ENCODE measurements around the gene ASPA.

ASPA gene

DNA sequence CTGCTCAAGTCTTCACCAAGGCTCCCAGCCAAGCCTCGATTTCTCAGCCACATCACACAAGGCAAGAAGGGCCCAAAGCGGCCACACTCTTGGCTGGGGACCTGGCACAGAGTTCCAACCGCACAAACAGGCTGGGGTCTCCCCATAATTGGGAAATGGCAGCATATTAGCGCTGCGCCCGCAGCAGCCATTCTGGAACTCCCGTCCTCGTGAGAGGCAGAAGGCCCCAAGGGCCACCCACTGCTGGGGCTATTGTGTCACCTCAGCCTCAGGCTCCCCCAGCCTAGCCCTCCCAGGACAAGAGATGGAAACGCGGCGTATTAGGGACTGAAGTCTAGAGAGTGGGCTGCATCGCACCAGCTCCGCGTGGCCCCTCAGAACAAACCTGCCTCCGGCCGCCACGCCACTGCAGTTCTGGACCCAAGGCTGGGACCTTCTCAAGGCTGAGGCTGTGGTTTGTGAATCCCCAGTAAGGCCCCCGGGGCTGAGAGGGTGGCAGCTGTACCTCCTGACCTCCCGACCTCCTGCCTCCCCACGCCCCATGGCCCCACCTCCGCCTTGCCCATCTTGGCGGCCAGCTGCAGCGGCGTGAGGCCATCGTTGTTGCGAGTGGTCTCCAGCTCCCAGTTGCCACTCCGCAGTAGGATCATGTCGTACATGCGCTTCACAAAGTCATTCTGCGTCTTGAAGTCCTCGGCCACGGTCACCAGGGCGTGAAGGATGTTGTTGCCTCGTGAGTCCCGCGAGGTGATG, 56.5 kb downstream of the ASPA start:
- CTCF ChIA-PET: no interaction called here
- TF ChIP-seq, protein P1, sequence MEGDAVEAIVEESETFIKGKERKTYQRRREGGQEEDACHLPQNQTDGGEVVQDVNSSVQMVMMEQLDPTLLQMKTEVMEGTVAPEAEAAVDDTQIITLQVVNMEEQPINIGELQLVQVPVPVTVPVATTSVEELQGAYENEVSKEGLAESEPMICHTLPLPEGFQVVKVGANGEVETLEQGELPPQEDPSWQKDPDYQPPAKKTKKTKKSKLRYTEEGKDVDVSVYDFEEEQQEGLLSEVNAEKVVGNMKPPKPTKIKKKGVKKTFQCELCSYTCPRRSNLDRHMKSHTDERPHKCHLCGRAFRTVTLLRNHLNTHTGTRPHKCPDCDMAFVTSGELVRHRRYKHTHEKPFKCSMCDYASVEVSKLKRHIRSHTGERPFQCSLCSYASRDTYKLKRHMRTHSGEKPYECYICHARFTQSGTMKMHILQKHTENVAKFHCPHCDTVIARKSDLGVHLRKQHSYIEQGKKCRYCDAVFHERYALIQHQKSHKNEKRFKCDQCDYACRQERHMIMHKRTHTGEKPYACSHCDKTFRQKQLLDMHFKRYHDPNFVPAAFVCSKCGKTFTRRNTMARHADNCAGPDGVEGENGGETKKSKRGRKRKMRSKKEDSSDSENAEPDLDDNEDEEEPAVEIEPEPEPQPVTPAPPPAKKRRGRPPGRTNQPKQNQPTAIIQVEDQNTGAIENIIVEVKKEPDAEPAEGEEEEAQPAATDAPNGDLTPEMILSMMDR (IDR thresholded peaks at IDR 0.05; ENCODE audit: control extremely low read depth, extremely low read depth, low read depth, missing control alignments): no peak
- POLR2A ChIA-PET: no interaction called here
- DNase-seq (ENCODE audit: extremely low spot score): no peak

DNA sequence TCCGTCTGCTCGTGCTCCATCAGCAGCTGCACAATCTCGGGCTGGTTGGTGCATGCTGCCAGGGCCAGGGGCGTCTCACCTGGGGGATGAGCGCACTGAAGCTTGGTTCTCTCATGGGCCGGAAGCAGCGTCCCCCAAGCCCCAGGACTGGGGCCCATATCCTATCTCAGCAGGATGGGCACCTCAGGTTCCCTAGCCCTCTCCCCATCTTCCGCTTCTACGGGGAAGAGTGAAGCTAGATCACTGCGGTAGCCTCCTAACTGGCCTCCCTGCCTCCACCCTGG, 57.0 kb downstream of the ASPA start:
- CTCF ChIA-PET: interaction anchor here (5.7 kb wide), 1 partner anchor 22 kb away, joined by 37 read pairs; the partner anchor contains the start of gene TRPV3
- POLR2A ChIA-PET: no interaction called here
- DNase-seq (ENCODE audit: extremely low spot score): no peak
- TF ChIP-seq, protein P1 (IDR thresholded peaks at IDR 0.05; ENCODE audit: control extremely low read depth, extremely low read depth, low read depth, missing control alignments): no peak

DNA sequence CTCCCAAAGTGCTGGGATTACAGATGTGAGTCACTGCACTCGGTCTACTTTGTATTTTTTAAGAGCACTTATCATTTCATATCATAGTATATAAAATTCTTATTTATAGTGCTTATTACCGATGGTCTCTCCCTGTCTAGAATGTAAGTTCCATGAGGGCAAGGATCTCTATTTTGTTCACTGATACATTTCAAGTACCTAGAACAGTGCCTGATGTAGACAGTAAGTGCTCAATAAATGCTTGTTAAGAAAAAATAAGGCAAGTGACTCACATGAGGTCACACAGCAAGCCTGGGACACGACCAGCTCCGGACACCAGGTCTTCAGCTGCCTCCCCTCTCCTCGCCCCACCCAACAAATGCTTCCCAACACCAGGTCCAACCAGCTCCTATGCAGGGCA, 58.0 kb downstream of the ASPA start:
- ChIA-PET CTCF (interaction anchor here (5.7 kb wide), 1 partner anchor 21 kb away, joined by 37 read pairs; the partner anchor contains the start of gene TRPV3), POLR2A (no interaction called here)
- DNase-seq (ENCODE audit: extremely low spot score): no peak
- TF ChIP-seq, protein P1 (IDR thresholded peaks at IDR 0.05; ENCODE audit: control extremely low read depth, extremely low read depth, low read depth, missing control alignments): no peak

DNA sequence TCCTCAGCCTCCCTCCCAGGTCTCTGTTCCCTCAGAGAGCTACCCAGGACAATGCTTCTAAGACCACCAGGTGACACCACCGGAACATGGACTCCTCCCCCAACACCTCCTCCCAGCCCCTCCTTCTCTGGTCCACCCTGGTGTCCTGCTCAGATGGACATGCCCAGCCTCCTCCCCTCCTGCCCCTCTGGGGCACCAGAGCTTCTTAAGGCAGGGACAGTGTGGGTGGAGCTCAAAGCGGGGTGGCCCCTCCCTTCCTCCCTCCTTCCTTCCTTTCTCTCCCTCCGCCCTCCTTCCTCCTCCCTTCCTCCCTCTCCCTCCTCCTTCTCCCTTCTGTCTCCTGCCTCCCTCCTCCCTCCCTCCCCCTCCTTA, 59.1 kb downstream of the ASPA start:
- peak; percentile 59 for DNase-seq (ENCODE audit: extremely low spot score)
- ChIA-PET CTCF (interaction anchor here (0.7 to 5.7 kb wide), 5 partner anchors 14 to 24 kb away, joined by 3 to 37 read pairs (median 3); partner anchors contain the start of gene TRPV3), POLR2A (interaction anchor here (0.8 kb wide), 1 partner anchor 216 kb away, joined by 6 read pairs; no protein-coding TSS in a partner anchor)
- TF ChIP-seq, protein P1 (IDR thresholded peaks at IDR 0.05; ENCODE audit: control extremely low read depth, extremely low read depth, low read depth, missing control alignments): no peak

DNA sequence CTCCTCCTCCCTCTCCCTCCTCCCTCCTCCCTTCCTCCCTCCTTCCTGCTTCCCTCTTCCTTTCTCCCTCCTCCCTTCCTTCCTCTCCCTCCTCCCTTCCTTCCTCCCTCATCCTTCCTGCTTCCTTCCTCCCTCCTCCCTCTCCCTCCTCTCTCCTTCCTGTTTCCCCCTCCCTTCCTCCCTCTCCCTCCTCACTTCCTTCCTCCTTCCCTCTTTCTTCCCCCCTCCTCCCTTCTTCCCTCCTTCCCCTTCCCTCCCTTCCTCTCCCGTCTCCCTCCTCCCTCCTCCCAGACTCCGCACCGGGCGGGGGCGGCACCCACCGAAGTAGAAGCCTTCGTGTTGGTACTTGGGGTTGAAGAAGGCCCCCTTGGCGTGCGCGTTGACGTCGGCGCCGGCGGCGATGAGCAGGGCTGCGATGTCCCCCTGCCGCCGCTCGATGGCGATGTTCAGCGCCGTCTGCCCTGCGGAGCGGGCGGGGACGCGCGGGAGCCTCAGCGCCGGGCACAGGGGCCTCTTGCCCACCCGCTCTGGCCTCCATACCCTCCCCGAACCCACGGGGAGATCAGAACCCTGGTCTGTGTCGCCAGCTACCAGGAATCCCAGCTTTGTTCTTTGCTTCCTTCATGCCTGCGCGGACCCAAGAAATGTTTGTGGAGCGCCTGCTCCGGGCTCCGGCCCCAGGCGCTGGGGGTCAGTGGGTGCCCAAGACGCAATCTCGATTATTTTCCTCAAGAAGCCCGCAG, 59.6 kb downstream of the ASPA start:
- POLR2A ChIA-PET: interaction anchor here (0.8 kb wide), 1 partner anchor 216 kb away, joined by 6 read pairs; no protein-coding TSS in a partner anchor
- peak; percentile 89 for DNase-seq (ENCODE audit: extremely low spot score)
- CTCF ChIA-PET: interaction anchor here (0.7 to 5.7 kb wide), 11 partner anchors 9 to 101 kb away, joined by 3 to 37 read pairs (median 3); partner anchors contain the start of genes SHPK and TRPV3
- TF ChIP-seq, protein P1 (IDR thresholded peaks at IDR 0.05; ENCODE audit: control extremely low read depth, extremely low read depth, low read depth, missing control alignments): peak; percentile 89

DNA sequence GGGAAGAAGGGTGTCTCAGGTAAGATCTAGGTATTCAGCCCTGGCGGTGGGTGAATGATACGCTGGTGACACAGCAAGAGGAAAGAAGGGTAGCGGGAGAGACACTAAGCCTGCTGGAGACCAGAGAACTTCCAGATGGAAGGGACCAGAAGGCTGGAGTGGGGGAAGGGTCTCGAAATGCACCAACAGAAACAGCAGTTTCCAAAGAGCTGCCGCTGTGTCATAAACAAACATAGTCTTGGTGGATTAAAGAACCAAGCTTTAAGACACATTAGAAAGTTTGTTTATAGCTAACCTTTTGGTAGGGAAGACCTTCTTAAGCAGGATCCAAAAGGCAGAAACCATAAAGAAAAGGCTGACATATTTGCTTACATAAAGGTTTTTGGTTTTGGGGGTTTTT, 60.9 kb downstream of the ASPA start:
- no peak for DNase-seq (ENCODE audit: extremely low spot score)
- ChIA-PET CTCF (interaction anchor here (1.2 to 5.7 kb wide), 4 partner anchors 10 to 22 kb away, joined by 3 to 37 read pairs (median 4); partner anchors contain the start of gene TRPV3), POLR2A (no interaction called here)
- TF ChIP-seq, protein P1 (IDR thresholded peaks at IDR 0.05; ENCODE audit: control extremely low read depth, extremely low read depth, low read depth, missing control alignments): no peak
